ENCODE measurements around the gene CBR1.

Gene CBR1

DNA sequence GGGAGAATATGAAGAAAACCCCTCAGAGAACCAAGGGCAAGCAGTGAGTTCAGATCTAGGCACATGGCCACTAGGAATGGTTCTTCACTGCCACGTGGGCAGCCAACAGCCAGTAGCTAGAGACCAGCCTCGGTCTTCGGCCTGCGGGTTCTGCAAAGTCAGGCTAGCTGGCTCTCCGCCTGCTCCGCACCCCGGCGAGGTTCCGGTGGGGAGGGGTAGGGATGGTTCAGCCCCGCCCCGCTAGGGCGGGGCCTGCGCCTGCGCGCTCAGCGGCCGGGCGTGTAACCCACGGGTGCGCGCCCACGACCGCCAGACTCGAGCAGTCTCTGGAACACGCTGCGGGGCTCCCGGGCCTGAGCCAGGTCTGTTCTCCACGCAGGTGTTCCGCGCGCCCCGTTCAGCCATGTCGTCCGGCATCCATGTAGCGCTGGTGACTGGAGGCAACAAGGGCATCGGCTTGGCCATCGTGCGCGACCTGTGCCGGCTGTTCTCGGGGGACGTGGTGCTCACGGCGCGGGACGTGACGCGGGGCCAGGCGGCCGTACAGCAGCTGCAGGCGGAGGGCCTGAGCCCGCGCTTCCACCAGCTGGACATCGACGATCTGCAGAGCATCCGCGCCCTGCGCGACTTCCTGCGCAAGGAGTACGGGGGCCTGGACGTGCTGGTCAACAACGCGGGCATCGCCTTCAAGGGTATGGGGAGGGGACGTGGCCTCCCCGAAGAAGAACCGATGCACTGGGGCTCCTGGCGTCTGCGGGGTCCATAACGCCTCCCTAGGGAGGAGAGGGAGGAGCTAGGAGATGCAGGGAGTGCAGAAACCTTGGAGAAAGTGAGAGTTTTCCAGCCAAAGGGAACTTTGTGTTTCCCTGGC is at the start of gene CBR1:
CBR1 (plus strand) TSS at position 312 of the 871 bp plus-strand sequence; CDS start at position 404, 92 bp downstream.
- DNase-seq (ENCODE audit: low read depth) = peak; percentile 68

DNA sequence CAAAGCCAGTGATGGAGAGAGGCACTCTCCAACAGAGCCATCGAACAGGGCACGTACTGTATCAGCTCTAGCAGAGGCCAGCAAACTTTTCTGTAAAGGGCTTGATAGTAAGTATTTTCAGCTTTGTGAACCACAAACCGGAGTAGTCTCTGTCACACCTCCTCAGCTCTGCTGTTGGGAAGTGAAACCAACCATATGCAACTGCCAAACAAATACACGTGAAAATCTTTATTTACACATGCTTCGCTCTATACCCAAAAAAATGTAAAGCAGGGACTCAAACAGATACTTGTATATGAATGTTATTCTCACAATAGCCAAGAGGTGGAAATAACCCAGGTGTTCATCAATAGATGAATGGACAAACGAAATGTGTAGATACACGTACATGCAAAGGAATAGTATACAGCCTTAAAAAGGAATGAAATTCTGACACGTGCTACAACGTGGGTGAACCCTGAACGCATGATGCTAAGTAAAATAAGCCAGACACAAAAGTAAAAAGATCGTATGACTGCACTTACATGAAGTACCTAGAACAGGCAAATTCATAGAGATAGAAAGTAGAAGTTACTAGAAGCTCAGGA is 48.5 kb upstream of the CBR1 start:
- no peak for DNase-seq (ENCODE audit: low read depth)

DNA sequence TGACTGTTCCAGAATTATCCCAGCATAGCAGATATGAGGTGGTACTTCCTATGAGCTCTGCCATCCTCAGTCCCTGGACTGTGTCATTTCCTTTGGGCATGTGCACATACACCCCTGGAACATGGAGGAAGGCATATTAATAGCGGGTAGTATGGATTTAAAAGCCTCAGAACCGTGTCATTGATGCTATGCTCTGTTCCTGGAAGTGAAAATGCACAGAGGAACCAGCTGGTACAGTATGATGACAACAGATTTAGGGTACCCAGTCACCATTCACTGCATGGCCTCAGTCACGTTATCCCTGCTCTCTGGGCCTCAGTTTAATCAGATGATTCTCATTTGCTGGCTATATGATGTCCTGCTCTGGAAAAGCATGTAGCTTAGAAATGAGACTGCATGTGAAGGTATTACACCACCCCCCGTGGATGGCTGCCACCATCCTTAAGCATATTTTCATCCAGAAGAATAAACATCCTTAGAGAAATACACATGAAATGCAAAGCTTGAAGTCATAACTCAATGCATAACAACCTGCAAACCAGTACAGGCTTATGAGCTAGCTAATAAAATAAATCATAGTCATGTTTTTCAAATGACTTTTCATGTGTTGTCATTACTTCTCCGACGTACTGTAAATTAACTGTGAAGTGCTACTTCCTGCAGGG is 47.3 kb upstream of the CBR1 start:
- DNase-seq (ENCODE audit: low read depth) = no peak

DNA sequence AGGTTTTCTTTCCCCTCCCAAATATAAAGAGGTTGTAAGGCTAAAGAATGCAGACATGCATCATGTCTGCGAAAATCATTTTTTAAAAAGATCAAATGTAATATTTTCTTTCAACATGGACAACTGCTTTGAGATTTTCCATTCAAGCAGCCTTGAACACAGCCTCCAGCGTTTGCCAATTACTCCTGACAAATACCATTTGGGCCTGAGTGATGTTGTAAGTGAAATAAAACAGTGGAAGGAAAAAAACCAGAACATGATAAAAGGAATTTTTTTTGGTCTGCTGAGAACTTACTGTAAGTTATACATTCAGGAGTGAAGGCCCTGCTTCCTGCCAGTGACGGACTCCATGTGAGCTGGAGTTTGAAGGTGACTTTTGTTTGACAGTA is 46.7 kb upstream of the CBR1 start:
- no peak for DNase-seq (ENCODE audit: low read depth)

DNA sequence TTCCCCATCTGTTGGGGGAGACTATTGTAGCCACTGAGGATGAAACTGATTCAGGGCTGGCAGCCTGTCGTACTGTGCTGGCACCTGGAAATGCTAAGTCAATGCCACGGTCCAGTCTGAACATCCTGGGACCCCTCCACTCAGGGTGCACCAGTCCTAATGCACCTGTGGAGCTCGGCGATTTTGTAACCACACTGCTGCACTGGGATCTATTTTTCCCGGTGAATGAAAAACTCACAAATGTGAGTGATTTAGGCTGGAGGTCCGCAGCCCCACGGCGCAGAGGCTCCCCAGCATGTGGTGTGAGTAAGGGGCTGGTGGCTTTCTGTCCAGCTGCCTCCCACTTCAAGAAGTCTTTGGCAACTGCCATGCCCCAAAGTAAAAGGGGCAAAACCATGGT is 45.0 kb upstream of the CBR1 start:
- DNase-seq (ENCODE audit: low read depth) = no peak

DNA sequence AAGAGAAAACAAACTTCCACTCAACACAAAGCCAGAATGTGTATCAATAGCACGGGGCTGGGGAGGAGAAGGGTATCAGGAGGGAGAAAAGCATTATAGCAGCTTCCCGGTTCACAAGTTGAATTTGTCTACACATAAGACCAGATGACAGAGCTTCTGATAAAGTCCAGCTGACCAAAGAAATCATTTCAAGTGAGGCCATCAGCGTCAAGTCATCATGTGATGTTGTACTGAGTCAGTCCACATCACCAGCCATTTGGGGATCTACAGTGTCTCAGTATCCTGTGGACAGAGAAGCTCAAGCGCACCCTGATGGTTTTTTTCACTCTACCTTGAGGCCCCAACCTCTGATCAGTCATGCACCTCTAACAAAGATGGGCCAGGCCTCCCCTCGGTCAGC is 42.5 kb upstream of the CBR1 start:
- no peak for DNase-seq (ENCODE audit: low read depth)

DNA sequence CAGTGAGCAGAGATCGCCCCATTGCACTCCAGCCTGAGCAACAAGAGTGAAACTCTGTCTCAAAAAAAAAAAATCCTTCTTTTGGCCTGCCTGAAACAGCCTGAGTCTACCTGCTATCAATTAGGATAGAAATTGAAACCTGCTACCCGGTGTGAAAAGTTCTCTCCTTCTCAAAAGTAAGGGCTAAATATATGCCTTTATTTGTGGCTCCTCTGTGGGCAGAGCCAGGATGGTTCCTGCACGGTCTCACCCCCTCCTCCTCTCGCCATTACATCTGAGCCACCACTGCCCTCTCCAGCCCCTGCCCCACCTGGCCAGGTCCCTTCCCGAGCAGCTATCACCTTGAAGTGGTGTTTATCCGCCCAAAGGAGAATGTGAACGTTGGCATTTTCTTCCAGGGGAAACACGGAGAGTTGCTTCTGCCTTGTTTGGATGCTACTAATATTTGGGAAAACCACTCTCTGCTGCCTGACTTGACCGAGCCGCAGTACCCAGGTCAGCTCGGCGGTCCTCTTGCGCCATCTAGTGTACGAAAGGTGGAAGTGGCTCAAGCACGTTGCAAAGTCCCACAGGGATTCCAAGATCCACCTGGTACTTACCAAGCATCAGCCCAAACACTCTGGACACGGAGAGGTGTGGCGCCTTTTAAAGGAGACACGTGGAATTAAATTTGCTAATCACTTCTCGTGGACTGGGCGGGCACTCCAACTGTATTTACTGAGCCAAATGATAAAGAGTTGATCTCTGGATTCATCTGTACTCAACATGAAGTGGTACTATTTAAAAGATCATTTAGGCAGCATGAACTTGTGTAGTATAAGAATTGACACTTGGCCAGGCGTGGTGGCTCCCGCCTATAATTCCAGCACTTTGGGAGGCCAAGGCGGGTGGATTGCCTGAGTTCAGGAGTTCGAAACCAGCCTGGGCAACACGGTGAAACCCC is 41.4 kb upstream of the CBR1 start:
- DNase-seq (ENCODE audit: low read depth) = peak; percentile 37

DNA sequence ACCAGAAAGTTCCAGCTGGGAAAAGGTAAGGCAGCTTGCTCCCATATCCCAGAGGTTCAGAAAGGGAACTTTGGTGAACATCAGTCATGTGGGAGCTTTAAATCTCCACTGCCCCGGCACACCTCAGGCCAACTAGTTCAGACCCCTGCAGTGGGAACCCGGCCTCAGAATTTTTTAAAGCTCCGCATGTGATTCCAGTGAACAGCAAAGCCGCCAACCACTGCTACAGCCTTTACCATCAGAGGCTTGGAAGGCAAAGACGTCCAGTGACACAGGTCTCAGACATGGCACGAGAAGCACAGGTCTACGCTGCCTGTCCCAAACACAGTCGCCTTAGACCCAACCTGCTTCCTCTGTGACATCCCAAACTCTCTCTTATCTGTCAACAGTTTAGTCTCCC is 40.5 kb upstream of the CBR1 start:
- no peak for DNase-seq (ENCODE audit: low read depth)

DNA sequence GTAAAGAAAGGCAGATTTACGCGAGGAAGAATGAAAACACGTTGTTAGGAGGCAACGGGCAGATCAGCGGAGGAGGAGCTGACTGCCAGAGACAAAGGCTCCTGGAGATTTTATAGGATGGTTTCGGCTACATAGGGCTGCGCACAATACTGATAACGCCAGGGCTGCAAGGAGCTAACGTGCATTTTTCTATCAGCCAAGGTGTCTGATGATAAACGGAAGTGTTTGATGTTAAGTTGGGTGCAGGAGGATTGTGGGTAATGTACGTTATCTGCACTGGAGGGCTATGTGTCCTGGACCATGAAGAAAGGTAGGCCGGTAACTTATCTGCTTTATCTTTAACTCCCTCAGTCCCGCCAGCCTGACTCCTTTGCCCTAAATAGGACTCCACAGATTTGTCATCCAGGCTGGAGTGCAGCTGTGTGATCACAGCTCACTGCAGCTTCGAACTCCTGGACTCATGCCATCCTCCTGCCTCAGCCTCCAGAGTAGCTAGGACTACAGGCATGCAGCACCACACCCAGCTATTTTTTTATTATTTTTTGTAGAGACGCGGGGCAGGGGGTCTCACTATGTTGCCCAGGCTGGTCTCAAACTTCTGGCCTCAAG is 39.1 kb upstream of the CBR1 start:
- no peak for DNase-seq (ENCODE audit: low read depth)

DNA sequence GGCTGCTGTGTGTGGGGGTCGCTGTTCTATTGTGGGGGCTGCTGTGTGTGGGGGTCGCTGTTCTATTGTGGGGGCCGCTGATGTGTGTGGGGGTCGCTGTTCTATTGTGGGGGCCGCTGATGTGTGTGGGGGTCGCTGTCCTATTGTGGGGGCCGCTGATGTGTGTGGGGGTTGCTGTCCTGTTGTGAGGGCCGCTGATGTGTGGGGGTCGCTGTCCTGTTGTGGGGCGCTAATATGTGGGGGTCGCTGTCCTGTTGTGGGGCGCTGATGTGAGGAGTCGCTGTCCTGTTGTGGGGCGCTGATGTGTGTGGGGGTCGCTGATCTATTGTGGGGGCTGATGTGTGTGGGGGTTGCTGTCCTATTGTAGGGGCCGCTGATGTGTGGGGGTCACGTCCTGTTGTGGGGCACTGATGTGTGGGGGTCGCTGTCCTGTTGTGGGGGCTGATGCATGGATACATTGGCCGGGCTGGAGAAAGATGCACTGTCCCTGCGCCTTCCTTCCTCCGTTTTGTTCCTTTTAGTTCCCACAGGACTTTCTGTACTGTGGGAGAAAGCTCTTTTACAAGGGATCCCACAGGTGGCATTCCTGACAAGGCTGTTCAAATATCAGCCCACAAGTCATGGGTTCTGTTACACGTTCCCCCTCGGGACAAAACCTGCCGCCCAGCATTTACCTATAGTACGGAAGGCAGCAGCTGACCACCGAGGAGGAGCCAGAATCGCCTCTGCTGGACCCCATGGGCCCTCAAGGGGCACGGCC is 37.0 kb upstream of the CBR1 start:
- no peak for DNase-seq (ENCODE audit: low read depth)

DNA sequence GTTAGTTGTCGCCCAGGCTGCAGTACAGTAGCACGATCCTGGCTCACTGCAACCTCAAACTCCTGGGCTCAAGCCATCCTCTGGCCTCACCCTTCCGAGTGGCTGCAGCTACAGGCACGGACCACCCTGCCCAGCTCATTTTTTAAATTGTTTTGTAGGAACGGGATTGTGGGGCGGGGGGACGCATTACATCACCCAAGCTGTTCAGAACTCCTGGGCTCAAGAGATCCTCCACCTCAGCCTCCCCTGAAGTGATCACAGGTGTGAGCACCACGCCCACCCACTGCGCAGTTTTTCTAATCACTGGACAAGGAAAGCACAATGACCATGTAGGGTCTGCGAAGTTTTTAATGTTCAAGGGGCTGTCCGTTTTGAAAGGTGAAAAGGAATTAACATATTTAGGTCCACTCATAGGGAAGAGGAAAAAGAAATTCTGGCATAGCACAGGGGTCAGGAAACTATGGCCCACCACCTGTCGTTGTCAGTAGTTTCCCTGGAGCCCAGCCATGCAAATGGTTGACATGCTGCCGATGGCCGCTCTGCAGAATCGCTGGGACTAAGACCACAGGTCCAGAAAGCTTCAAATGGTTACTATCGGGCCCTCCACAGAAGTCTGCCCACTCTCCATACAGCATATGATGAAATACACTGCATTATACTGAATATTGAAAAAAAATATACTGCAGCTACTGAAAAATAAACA is 35.5 kb upstream of the CBR1 start:
- no peak for DNase-seq (ENCODE audit: low read depth)

DNA sequence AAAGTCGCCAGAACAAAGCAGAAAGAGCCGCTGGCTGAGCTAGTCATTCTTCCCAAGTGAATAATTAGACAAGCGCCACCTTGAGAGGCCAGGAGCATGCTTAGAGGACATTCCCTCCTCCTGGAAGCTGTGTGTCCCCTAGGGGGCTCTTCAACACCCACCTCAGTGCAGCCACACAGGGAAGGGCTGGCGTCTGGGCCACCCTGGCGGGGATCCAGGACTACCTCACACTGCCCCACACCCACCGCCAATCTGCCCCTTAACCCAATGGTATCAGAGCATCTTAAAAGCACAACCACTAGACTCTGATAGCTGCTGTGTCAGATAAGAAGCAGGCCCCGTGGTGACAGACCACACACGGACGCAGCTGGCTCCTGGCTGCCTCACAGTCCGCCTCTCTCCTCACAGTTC is 34.4 kb upstream of the CBR1 start:
- no peak for DNase-seq (ENCODE audit: low read depth)

DNA sequence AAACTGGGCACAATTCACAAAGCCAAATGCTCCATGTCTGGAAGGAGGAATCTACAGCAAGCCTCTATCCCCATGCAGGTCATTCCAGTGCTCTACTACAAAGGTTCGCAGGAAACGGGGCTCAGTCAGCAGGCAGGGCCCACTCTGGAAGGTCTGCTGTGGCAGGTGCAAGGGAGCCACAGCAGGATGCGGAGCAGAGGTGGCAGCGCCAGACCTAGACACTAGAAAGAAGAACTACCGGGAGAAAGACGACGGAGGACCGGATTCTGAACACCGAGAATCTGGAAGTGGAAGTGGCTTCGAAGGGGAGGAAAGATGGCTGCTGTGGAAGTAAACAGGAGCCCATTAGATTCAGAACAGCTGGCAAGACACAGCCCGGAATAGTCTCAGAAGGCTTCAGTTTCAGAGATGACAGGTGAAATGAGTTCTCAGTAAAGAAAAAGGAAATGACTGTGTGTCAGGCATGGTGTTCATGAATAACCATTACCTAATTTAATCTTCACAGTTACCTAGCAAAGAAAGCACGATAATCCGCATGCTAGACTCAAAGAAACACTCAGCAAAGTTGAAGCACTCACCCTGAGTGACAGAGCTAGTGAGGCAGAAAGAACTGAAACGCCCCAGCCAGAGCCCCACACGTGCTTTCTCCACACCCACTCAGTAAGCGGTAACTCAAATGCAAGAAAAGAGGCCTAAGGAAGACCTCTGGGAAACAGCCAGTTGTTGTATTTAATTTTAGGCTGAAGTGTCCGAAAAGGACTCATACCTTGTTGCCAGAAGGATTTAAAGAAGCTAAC is 30.9 kb upstream of the CBR1 start:
- no peak for DNase-seq (ENCODE audit: low read depth)

DNA sequence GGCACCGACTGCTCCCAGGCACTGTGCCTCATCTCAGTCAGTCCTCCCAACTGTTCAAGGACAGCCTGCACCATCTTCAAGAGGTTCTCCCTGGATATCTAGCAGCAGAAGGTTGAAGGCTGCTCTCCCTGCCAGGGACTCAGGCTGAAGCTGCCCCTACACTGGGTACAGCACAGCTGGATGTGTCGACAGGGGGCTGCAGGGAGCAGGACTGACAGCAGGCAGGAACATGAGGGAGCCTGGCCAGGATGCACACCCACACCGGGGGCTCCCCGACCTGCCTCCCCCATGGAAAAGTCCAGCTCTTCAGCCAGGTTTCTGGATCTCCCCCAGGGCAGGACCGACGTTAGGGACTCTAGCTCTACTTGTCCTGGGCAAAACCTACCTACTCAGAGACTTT is 30.0 kb upstream of the CBR1 start:
- DNase-seq (ENCODE audit: low read depth) = no peak

DNA sequence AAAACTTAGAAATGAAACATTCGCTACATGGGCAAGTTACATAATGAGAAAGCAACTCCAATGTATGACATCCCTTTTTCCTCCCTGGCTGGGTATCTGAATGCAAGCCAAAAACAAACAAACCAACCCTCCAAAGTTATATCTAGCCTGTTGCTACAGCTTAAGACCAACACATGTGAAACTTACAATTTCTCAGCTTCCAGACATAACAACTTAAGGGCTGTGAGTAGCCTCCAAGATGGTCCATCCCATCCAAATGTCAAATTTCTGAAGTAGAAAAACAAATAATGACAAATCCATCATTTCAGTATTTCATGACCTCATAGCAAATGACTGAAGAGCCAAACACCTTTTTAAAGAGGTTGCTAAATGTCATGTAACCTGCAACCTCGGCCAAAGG is 29.4 kb upstream of the CBR1 start:
- DNase-seq (ENCODE audit: low read depth) = no peak

DNA sequence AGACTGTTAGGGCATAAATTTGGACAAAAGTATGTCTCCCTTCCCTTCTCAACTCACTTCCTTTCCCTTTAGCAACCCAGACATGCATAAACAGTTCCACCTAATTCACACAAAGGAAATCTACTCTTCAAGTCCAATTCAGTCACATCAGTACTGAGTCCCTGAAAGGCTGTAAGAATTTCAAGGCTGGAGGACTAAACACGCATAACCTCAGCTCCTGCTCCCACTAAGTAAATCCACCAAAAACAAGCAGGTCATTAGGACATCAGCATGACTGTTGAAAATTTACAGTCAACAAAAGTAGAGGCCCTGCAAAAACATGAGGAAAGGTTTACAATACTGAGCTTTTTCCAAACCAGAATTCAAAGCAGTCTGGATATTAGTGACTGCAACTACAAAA is 27.9 kb upstream of the CBR1 start:
- DNase-seq (ENCODE audit: low read depth) = no peak

DNA sequence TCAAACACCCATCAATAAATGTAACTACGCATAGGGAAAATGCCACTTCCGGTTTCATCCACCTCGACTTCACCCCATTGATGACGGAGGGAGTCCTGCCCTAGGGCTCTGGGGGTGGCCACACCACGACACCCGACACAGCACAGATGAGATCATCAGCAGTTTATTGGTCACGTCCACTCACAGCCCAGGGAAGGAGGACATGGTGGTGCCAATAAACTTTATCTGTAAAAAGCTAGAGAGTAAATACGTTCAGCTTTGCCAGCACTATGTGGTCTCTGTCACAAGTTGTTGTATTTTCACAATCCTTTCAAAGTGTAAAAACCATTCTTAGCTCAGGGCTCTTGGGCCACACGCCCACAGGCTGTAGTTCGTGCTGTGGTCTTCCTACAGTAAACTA is 25.8 kb upstream of the CBR1 start:
- DNase-seq (ENCODE audit: low read depth) = no peak

DNA sequence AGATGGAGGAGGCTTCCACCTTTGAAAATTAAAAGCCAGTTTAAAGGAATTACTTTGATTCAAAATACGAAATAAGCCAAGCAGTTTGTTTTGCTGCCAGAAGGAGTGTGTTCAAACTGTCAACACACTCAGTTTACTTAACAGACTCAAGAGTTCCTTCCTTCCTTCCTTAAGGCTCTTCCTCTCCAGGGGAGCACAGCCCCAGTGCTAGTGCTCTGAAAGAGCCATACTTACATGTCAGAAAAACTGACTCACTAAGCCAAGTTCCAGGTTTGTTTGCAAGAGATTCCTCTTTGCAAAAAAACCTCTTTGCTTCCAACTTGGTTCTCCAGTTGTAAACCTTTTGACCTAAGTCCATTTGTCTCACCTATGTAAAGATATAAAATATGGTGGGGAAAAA is 23.8 kb upstream of the CBR1 start:
- DNase-seq (ENCODE audit: low read depth) = no peak

DNA sequence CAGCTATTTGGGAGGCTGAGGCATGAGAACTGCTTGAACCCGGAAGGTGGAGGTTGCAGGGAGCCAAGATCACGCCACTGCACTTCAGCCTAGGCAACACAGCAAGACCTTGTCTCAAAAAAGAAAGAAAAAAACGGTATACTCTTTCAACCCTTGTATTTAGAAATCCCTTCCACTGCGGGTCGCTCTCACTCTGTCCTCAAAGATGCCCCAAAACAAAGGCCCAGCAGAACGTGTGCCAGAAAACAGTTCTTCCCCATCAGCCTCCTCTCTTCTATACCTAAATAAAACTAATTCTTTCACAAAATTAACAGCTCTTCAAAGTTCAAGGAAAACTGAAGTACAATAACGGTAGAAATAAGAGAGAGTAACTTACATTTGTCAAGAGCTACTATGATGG is 22.7 kb upstream of the CBR1 start:
- DNase-seq (ENCODE audit: low read depth) = no peak

DNA sequence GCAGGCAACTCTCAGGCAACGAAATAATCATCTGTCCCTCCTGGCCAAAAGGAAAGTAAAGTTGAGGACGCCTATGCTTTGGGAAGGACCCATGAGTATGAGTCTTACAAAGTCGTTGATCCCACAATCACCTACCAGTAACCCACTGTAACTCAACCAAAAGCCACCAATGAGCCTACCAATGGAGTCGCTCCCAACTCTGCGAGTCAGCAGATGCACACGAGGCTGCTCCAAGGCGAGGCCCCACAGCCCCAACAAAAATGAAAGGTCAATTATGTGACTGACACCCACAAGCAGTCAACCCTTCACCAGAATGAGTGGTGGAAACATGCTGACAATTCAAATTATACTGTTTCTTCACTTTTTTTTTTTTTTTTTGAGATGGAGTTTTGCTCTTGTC is 21.5 kb upstream of the CBR1 start:
- no peak for DNase-seq (ENCODE audit: low read depth)
